Nephron progenitor cell (in vitro differentiated cells): ENCODE data around the gene KRT3.

Experiments
- DNase-seq: peaks from one replicate; pipeline ENCODE4 v3.0.0; 2021
- H3K27ac Mint-ChIP-seq: 2 replicates; pipeline ENCODE4 v1.8.0; 2021; ENCODE audit warnings: mild to moderate bottlenecking, moderate library complexity, mixed read lengths
- H3K27me3 Mint-ChIP-seq: 2 replicates; pipeline ENCODE4 v1.8.0; 2021; ENCODE audit warnings: mild to moderate bottlenecking, low read depth, mixed read lengths; ENCODE audit not compliant: poor library complexity
- H3K36me3 Mint-ChIP-seq: 2 replicates; pipeline ENCODE4 v1.8.0; 2021; ENCODE audit warnings: low read depth, mixed read lengths
- H3K4me1 Mint-ChIP-seq: 2 replicates; pipeline ENCODE4 v1.8.0; 2021; ENCODE audit warnings: mixed read lengths
- H3K4me3 Mint-ChIP-seq: 2 replicates; pipeline ENCODE4 v1.8.0; 2021; ENCODE audit warnings: mild to moderate bottlenecking, moderate library complexity, mixed read lengths
- H3K9me3 Mint-ChIP-seq: 2 replicates; pipeline ENCODE4 v1.8.0; 2021; ENCODE audit warnings: mild to moderate bottlenecking, moderate library complexity, mixed read lengths
- TF ChIP-seq, protein P1 (sequence below): fragments of 200-600 bp; sonication (generic); IDR thresholded peaks from 2 replicates; pipeline ENCODE4 v1.5.0; 2021; ENCODE audit warnings: antibody characterized with exemption

KRT3 gene

GRCh38 chr12:52821071-52821730, 25.3 kb upstream of the KRT3 start:
- Mint-ChIP-seq H3K4me3 (no peak overlapping the region), H3K9me3 (no peaks in the 10 kb centered on the region), H3K27ac (no peak overlapping the region), H3K27me3 (peaks cover 32% of the 10 kb centered on the region), H3K36me3 (no peaks in the 10 kb centered on the region), H3K4me1 (peaks cover 31% of the 10 kb centered on the region)
- TF ChIP-seq, protein P1, sequence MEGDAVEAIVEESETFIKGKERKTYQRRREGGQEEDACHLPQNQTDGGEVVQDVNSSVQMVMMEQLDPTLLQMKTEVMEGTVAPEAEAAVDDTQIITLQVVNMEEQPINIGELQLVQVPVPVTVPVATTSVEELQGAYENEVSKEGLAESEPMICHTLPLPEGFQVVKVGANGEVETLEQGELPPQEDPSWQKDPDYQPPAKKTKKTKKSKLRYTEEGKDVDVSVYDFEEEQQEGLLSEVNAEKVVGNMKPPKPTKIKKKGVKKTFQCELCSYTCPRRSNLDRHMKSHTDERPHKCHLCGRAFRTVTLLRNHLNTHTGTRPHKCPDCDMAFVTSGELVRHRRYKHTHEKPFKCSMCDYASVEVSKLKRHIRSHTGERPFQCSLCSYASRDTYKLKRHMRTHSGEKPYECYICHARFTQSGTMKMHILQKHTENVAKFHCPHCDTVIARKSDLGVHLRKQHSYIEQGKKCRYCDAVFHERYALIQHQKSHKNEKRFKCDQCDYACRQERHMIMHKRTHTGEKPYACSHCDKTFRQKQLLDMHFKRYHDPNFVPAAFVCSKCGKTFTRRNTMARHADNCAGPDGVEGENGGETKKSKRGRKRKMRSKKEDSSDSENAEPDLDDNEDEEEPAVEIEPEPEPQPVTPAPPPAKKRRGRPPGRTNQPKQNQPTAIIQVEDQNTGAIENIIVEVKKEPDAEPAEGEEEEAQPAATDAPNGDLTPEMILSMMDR = no peak
- DNase-seq = no peak

- no peaks in the 10 kb centered on the region for H3K36me3 Mint-ChIP-seq
- peaks cover 30% of the 10 kb centered on the region for H3K27me3 Mint-ChIP-seq
- H3K4me3 Mint-ChIP-seq = no peak overlapping the region
- TF ChIP-seq, protein P1 = no peak
- peak overlapping the region; percentile 46 for H3K27ac Mint-ChIP-seq
- H3K4me1 Mint-ChIP-seq = peaks cover 31% of the 10 kb centered on the region
- no peaks in the 10 kb centered on the region for H3K9me3 Mint-ChIP-seq
- no peak for DNase-seq
These were observed 24.6 kb upstream of the KRT3 start for GRCh38 chr12:52820521-52820920.

- Mint-ChIP-seq H3K36me3 (no peaks in the 10 kb centered on the region), H3K9me3 (no peaks in the 10 kb centered on the region), H3K27ac (peak overlapping the region; percentile 46), H3K27me3 (peaks cover 27% of the 10 kb centered on the region), H3K4me3 (no peak overlapping the region), H3K4me1 (peaks cover 31% of the 10 kb centered on the region)
- TF ChIP-seq, protein P1 = no peak
- DNase-seq = no peak
These were observed 24.0 kb upstream of the KRT3 start for GRCh38 chr12:52819731-52820510.

GRCh38 chr12:52818887-52819420, 23.0 kb upstream of the KRT3 start:
- H3K27ac Mint-ChIP-seq = no peak overlapping the region
- H3K4me3 Mint-ChIP-seq = no peak overlapping the region
- H3K27me3 Mint-ChIP-seq = peaks cover 27% of the 10 kb centered on the region
- no peaks in the 10 kb centered on the region for H3K36me3 Mint-ChIP-seq
- TF ChIP-seq, protein P1 = no peak
- no peaks in the 10 kb centered on the region for H3K9me3 Mint-ChIP-seq
- DNase-seq = no peak
- H3K4me1 Mint-ChIP-seq = peaks cover 31% of the 10 kb centered on the region

GRCh38 chr12:52818388-52818787, 22.5 kb upstream of the KRT3 start:
- no peaks in the 10 kb centered on the region for H3K36me3 Mint-ChIP-seq
- peaks cover 31% of the 10 kb centered on the region for H3K27me3 Mint-ChIP-seq
- H3K4me3 Mint-ChIP-seq = no peak overlapping the region
- TF ChIP-seq, protein P1 = no peak
- H3K27ac Mint-ChIP-seq = peak overlapping the region; percentile 58
- no peaks in the 10 kb centered on the region for H3K9me3 Mint-ChIP-seq
- DNase-seq = no peak
- peaks cover 31% of the 10 kb centered on the region for H3K4me1 Mint-ChIP-seq
